NCI-H1436 (cell line): ENCODE data around the gene PAGR1.
"Not testable (repeated sequence)": the region's sequence is repeated elsewhere in the genome, so short reads cannot be mapped to it uniquely, and the experiment has no call there.

ENCODE experiments used
- DNase-seq: peaks from one replicate; lab custom pipeline; 2025; lab: John Stamatoyannopoulos, UW

The PAGR1 gene

DNA sequence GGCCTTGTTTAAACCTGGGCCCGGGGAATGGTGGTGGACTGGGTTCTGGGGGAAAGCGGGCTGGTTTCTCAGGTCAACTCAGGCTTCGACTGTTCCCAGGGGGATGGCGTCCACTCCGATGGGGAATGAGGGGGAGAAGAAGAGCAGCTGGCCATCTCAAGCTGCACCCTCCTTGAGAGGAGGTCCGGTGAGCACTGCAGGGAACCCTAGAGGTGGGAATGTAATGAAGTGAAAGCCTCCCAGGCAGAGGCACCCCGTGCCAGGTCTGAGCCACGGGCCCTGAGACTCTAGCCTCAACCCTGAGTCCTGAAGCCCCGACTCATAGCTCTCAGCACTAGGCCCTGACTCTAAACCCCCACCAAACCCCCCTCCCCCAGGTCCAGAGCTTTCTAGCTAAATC, 48.3 kb downstream of the PAGR1 start:
- no peak for DNase-seq

DNA sequence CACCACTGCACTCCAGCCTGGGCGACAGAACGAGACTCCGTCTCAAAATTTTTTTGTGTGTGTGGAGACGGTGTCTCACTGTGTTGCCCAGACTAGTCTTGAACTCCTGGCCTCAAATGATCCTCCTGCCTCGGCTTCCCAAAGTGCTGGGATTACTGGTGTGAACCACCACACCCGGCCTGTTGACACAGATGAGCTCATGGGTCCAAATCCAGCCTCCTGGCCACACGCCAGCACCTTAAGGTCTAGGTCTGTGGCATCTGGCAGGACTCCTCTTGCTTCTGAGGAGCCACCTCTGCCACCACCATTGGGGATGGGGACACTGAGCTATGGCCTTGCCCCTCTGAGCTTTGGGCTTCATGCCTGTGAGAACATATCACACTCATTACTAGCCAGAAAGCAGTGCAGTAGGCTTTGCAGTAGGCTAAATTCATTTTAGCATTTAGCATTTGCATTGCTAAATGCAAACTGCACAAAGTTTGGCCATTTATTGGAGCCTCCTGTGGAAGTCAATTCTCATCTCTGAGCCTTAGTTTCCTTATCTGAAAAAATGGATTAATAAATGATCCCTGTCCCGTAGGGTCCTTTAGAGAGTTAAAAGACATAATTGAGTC, 52.6 kb downstream of the PAGR1 start:
- DNase-seq = no peak

DNA sequence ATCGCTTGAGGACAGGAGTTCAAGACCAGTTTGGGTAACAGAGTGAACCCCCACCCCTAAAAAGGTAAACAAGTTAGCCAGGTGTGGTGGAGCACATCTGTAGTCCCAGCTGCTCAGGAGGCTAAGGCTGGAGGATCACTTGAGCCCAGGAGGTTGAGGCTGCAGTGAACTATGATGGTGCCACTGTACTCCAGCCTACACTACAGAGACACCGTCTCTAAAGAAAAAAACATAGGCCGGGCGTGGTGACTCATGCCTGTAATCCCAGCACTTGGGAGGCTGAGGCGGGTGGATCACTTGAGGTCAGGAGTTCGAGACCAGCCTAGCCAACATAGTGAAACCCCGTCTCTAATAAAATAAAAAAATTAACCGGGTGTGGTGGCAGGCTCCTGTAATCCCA, 53.1 kb downstream of the PAGR1 start:
- DNase-seq = not testable (repeated sequence)
